ENCODE data around the gene PARP8.

PARP8 gene

DNA sequence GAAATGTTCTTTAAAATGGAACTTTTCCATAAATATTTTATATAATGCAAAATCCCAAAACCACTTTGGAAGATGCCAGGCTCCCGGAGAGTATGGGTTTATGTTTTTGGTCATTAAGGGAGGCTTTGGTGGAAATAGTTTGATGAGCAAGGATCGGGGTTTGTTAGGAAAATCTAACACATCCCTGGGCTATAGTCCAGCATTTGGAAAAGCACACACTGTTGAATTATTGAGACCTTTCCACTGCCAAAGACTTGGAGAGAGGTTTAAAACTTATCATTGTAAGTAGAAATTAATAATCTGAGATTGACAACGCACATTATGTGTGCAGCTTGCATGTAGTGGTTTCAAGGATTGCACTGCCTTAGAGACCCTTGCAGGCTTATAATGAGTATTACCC lies 156.3 kb downstream of the PARP8 start:
- Histone ChIP-seq H3K27ac (ENCODE audit: low read length) (no peak overlapping the region), H3K9me3 (ENCODE audit: control insufficient read depth in 1 of 2, low read length in 2 of 2) (no peaks in the 10 kb centered on the region), H3K27me3 (ENCODE audit: low read depth, low read length) (no peaks in the 10 kb centered on the region), H3K36me3 (ENCODE audit: control insufficient read depth in 1 of 2, insufficient read depth in 2 of 2, low read length in 2 of 2) (peaks cover 19 to 28% of the 10 kb centered on the region in 2 donors), H3K4me1 (ENCODE audit: control insufficient read depth in 1 of 2, insufficient read depth in 2 of 2, low read length in 2 of 2) (peaks cover 0 to 3% of the 10 kb centered on the region in 2 donors), H3K4me3 (ENCODE audit: low read depth in 1 of 2, low read length in 2 of 2) (no peak overlapping the region)

DNA sequence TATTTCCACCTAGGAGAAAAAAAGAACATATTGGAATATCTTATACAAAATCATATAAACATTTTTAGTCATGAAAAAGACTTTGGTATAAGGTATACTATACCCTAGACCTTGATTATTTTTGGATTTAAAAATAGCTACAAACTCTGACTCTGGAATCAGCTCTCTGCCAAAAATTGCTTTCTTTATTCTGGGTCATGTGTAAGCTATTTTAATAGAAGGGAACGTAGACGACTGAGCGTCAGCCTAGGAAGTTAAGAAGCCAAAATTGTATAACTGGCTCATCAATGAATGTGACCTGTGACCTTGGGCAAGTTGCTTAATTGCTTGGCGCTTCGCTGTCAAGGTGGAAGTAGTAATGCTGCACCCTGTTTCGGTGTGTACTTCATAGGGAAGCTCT lies 157.1 kb downstream of the PARP8 start:
- no peaks in the 10 kb centered on the region for H3K27me3 ChIP-seq (ENCODE audit: low read depth, low read length)
- no peak overlapping the region for H3K27ac ChIP-seq (ENCODE audit: low read length)
- peaks cover 26 to 33% of the 10 kb centered on the region in 2 donors for H3K36me3 ChIP-seq (ENCODE audit: control insufficient read depth in 1 of 2, insufficient read depth in 2 of 2, low read length in 2 of 2)
- H3K4me1 ChIP-seq (ENCODE audit: control insufficient read depth in 1 of 2, insufficient read depth in 2 of 2, low read length in 2 of 2) = peaks cover 0 to 3% of the 10 kb centered on the region in 2 donors
- H3K9me3 ChIP-seq (ENCODE audit: control insufficient read depth in 1 of 2, low read length in 2 of 2) = no peaks in the 10 kb centered on the region
- H3K4me3 ChIP-seq (ENCODE audit: low read depth in 1 of 2, low read length in 2 of 2) = no peak overlapping the region

DNA sequence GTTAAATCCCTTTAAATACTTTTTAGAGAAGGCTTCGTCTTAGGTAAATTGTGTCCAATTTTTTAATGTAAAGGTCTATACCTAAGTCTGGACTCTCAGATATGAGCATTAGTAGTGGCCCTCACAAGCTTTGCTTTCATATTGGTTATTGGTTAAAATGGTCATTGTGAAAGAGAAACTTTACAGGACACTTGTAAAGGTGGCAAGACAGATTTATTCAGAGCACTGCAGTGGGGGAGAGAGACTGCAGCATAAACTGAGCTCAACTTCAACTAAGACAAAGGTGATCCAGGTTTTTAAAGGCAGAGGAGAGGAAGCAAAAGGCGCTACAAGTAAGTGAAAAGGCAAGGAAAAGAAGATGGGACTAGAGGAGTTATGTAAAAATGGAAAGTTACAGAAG lies 157.7 kb downstream of the PARP8 start:
- H3K27me3 ChIP-seq (ENCODE audit: low read depth, low read length) = no peaks in the 10 kb centered on the region
- H3K36me3 ChIP-seq (ENCODE audit: control insufficient read depth in 1 of 2, insufficient read depth in 2 of 2, low read length in 2 of 2) = peaks cover 30 to 37% of the 10 kb centered on the region in 2 donors
- H3K9me3 ChIP-seq (ENCODE audit: control insufficient read depth in 1 of 2, low read length in 2 of 2) = no peaks in the 10 kb centered on the region
- H3K4me1 ChIP-seq (ENCODE audit: control insufficient read depth in 1 of 2, insufficient read depth in 2 of 2, low read length in 2 of 2) = peaks cover 0 to 3% of the 10 kb centered on the region in 2 donors
- H3K4me3 ChIP-seq (ENCODE audit: low read depth in 1 of 2, low read length in 2 of 2) = no peak overlapping the region
- H3K27ac ChIP-seq (ENCODE audit: low read length) = no peak overlapping the region

DNA sequence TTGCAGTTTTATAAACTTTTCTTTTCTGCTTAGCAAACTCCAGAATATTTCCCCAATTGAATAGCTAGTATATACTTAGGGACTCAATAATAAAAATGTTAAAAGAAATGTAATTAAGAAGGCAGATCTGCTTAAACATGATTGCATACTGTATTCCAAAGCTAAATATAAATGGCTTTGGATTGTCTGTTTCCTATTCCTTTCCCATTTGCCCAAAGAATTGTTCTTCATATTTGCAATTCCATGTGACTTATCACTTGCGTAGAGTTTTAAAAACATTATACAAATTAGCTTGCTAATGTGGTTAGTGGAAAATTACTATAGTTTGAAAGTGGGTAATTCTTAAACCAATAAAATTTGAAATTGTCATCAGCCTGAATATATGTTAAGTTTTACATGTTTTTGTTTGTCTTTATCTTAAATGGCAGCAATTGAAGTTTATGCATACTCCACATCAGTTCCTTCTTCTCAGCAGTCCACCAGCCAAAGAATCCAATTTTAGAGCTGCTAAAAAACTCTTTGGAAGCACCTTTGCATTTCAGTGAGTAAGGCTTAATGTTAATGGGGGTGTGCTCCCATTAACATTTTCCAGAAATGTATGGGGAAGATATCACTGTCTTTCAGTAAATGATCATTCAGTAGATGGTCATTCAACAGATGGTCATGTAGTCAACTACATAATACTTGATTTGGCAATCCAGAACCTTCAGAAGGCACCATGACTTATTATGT lies 161.2 kb downstream of the PARP8 start:
- Histone ChIP-seq H3K36me3 (ENCODE audit: control insufficient read depth in 1 of 2, insufficient read depth in 2 of 2, low read length in 2 of 2) (peaks cover 21 to 26% of the 10 kb centered on the region in 2 donors), H3K9me3 (ENCODE audit: control insufficient read depth in 1 of 2, low read length in 2 of 2) (no peaks in the 10 kb centered on the region), H3K4me3 (ENCODE audit: low read depth in 1 of 2, low read length in 2 of 2) (no peak overlapping the region), H3K27me3 (ENCODE audit: low read depth, low read length) (no peaks in the 10 kb centered on the region), H3K4me1 (ENCODE audit: control insufficient read depth in 1 of 2, insufficient read depth in 2 of 2, low read length in 2 of 2) (peaks cover 0 to 3% of the 10 kb centered on the region in 2 donors), H3K27ac (ENCODE audit: low read length) (no peak overlapping the region)

DNA sequence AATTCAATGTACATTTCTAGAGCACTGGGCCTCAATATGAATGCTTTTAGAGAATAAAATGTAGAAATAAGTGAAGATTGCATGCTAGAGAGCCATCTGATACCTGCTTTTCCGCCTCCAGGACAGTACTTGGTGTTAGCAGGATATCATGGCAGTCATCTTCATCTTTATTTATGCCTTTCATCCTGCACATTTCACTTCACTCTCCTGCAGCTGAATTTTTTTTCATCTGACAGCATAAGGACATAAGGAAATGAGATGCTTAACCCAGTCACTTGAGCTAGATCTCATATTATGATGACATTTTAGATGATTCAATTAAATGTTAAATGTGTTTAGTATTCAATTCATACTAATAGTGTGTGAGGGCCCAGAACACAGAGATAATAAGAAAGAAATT lies 162.6 kb downstream of the PARP8 start:
- Histone ChIP-seq H3K4me3 (ENCODE audit: low read depth in 1 of 2, low read length in 2 of 2) (no peak overlapping the region), H3K9me3 (ENCODE audit: control insufficient read depth in 1 of 2, low read length in 2 of 2) (no peaks in the 10 kb centered on the region), H3K27me3 (ENCODE audit: low read depth, low read length) (no peaks in the 10 kb centered on the region), H3K4me1 (ENCODE audit: control insufficient read depth in 1 of 2, insufficient read depth in 2 of 2, low read length in 2 of 2) (no peaks in the 10 kb centered on the region), H3K36me3 (ENCODE audit: control insufficient read depth in 1 of 2, insufficient read depth in 2 of 2, low read length in 2 of 2) (peaks cover 11 to 18% of the 10 kb centered on the region in 2 donors), H3K27ac (ENCODE audit: low read length) (no peak overlapping the region)

DNA sequence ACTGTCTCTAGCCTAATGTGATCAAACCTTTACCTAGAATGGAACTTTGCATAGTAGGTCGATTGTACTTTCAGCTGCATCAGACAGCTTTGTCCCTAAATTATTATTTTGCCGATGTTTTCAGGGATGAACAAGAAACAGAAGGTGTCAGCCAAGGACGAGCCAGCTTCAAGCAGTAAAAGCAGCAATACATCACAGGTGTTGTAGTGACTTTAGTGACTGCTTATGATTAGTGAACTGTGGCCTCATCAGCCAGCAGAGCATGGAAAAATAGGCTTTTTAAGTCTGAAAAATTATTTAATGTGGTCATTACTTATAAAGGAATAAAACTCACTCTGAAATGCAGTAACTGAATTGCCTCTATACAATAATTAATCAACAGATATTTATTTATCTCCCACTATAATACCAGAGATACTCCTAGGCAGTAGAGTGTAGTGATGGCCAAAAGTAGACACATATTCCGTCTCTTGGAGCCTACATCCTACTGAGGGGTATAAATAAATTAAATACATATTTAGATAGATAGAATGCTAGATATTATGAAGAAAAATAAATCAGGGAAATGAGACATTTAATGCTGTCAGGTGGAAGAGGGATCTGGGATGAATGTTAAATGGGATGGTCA lies 166.3 kb downstream of the PARP8 start:
- no peaks in the 10 kb centered on the region for H3K9me3 ChIP-seq (ENCODE audit: control insufficient read depth in 1 of 2, low read length in 2 of 2)
- no peaks in the 10 kb centered on the region for H3K4me1 ChIP-seq (ENCODE audit: control insufficient read depth in 1 of 2, insufficient read depth in 2 of 2, low read length in 2 of 2)
- peaks cover 13 to 23% of the 10 kb centered on the region in 2 donors for H3K36me3 ChIP-seq (ENCODE audit: control insufficient read depth in 1 of 2, insufficient read depth in 2 of 2, low read length in 2 of 2)
- H3K27ac ChIP-seq (ENCODE audit: low read length) = no peak overlapping the region
- no peak overlapping the region for H3K4me3 ChIP-seq (ENCODE audit: low read depth in 1 of 2, low read length in 2 of 2)
- no peaks in the 10 kb centered on the region for H3K27me3 ChIP-seq (ENCODE audit: low read depth, low read length)

DNA sequence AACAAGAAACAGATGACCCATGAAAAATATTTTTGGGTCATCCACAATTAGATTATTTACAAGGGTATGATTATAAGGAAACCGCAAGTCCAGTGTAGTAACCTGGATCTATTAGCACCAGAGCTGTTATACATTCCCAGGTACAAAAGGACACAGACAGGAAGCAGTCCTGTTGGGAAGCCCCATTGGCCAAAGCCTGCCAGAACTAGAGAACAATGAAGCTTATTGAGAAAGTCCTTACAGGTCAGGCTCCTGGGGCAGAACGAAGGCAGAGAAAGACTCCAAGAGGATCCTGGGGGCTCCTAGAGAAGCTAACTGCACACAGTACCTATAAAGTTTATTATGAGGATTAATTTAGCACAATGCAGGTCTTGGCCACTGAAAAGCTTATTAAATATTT lies 169.9 kb downstream of the PARP8 start:
- Histone ChIP-seq H3K4me3 (ENCODE audit: low read depth in 1 of 2, low read length in 2 of 2) (no peak overlapping the region), H3K4me1 (ENCODE audit: control insufficient read depth in 1 of 2, insufficient read depth in 2 of 2, low read length in 2 of 2) (no peaks in the 10 kb centered on the region), H3K27ac (ENCODE audit: low read length) (no peak overlapping the region), H3K9me3 (ENCODE audit: control insufficient read depth in 1 of 2, low read length in 2 of 2) (no peaks in the 10 kb centered on the region), H3K27me3 (ENCODE audit: low read depth, low read length) (no peaks in the 10 kb centered on the region), H3K36me3 (ENCODE audit: control insufficient read depth in 1 of 2, insufficient read depth in 2 of 2, low read length in 2 of 2) (peaks cover 0 to 15% of the 10 kb centered on the region in 2 donors)

DNA sequence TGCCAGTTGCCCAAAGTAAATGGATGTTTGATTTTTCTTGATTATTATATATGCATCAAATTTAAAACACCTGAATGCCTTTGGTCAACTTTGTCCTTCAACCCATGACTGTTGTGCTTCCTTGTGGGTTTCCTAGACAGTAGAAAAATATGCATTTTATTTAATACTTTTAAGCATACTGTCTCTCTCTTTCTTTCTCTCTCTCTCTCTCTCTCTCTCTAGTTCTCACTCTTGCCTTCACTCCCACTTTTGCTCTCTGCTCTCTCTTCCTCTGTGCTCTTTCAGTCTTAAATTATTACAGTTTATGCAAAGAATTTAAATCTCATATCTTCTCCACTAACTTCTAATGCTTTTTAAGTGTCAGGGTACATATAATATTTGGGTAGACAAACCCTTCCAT lies 173.0 kb downstream of the PARP8 start:
- no peaks in the 10 kb centered on the region for H3K4me1 ChIP-seq (ENCODE audit: control insufficient read depth in 1 of 2, insufficient read depth in 2 of 2, low read length in 2 of 2)
- H3K4me3 ChIP-seq (ENCODE audit: low read depth in 1 of 2, low read length in 2 of 2) = no peak overlapping the region
- peaks cover 7 to 19% of the 10 kb centered on the region in 2 donors for H3K36me3 ChIP-seq (ENCODE audit: control insufficient read depth in 1 of 2, insufficient read depth in 2 of 2, low read length in 2 of 2)
- H3K27ac ChIP-seq (ENCODE audit: low read length) = no peak overlapping the region
- no peaks in the 10 kb centered on the region for H3K27me3 ChIP-seq (ENCODE audit: low read depth, low read length)
- no peaks in the 10 kb centered on the region for H3K9me3 ChIP-seq (ENCODE audit: control insufficient read depth in 1 of 2, low read length in 2 of 2)

DNA sequence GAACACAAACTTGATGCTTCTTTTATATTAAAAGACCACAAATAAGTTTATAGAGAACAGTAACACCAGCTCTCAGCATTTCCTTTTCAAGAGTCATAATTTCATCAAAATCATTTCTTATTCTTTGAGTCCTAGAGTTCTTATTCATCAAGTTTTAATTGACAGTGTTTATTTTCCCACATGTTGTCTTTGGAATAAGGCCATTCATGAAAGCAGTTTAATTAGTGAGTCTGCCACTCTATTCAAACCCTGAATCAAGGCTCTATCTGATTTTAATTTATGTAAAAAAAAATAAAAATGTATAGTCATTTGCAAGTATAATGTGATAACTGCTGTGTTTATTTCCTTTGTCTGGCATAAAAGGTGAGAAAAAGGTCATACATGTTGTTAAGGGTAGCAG lies 176.7 kb downstream of the PARP8 start:
- H3K4me1 ChIP-seq (ENCODE audit: control insufficient read depth in 1 of 2, insufficient read depth in 2 of 2, low read length in 2 of 2) = no peaks in the 10 kb centered on the region
- no peak overlapping the region for H3K27ac ChIP-seq (ENCODE audit: low read length)
- no peaks in the 10 kb centered on the region for H3K9me3 ChIP-seq (ENCODE audit: control insufficient read depth in 1 of 2, low read length in 2 of 2)

DNA sequence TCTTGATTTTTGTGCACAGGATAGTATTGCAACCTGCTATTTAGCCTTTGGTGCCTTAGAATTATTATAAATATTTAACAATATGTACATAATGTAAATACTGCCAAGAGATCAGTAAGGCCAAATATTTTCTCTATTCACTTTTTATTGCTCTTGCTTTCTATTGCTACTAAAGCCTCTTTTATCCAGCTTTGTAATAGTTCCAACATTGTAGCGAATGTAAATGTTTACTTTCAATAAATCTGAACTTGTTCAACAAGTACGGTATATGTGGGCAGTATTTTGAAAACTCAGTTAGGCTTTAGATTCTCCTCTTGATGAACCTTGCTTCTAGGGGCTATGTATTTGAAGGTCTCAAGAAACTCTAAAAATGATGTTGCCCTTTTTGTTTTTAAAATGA lies 179.8 kb downstream of the PARP8 start:
- Histone ChIP-seq H3K27ac (ENCODE audit: low read length) (no peak overlapping the region), H3K9me3 (ENCODE audit: control insufficient read depth in 1 of 2, low read length in 2 of 2) (no peaks in the 10 kb centered on the region), H3K4me1 (ENCODE audit: control insufficient read depth in 1 of 2, insufficient read depth in 2 of 2, low read length in 2 of 2) (no peaks in the 10 kb centered on the region), H3K27me3 (ENCODE audit: low read depth, low read length) (no peaks in the 10 kb centered on the region), H3K4me3 (ENCODE audit: low read depth in 1 of 2, low read length in 2 of 2) (no peak overlapping the region), H3K36me3 (ENCODE audit: control insufficient read depth in 1 of 2, insufficient read depth in 2 of 2, low read length in 2 of 2) (peaks cover 7% of the 10 kb centered on the region in 2 donors)

More for the DNA sequence above, 176.7 kb downstream of the PARP8 start:
- H3K27me3 ChIP-seq (ENCODE audit: low read depth, low read length) = no peaks in the 10 kb centered on the region
- peaks cover 7% of the 10 kb centered on the region in 2 donors for H3K36me3 ChIP-seq (ENCODE audit: control insufficient read depth in 1 of 2, insufficient read depth in 2 of 2, low read length in 2 of 2)
- no peak overlapping the region for H3K4me3 ChIP-seq (ENCODE audit: low read depth in 1 of 2, low read length in 2 of 2)

DNA sequence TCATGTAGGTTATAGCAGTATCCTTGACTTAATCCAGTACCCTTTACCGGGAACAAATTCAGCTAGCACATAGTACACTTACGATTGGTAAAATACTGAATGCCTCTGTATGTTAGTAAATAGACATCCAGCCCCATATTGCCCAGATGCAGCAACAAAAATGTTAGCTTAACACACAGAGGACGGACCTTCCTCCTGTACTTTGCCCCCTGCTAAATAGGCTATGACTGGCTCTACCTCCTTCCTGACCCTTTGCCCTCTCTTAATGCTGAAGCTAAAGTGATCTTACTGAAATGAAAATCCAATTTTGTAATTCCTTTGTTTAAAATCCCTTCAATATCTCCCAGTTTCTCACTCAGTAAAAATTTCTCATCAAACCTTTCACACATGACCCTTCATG lies 183.1 kb downstream of the PARP8 start:
- H3K27ac ChIP-seq (ENCODE audit: low read length) = no peak overlapping the region
- no peaks in the 10 kb centered on the region for H3K27me3 ChIP-seq (ENCODE audit: low read depth, low read length)
- H3K4me3 ChIP-seq (ENCODE audit: low read depth in 1 of 2, low read length in 2 of 2) = no peak overlapping the region
- H3K4me1 ChIP-seq (ENCODE audit: control insufficient read depth in 1 of 2, insufficient read depth in 2 of 2, low read length in 2 of 2) = no peaks in the 10 kb centered on the region
- H3K9me3 ChIP-seq (ENCODE audit: control insufficient read depth in 1 of 2, low read length in 2 of 2) = no peaks in the 10 kb centered on the region
- no peaks in the 10 kb centered on the region for H3K36me3 ChIP-seq (ENCODE audit: control insufficient read depth in 1 of 2, insufficient read depth in 2 of 2, low read length in 2 of 2)
